Gastrocnemius medialis (tissue), 4 donors: Measurements from ENCODE around the gene INPP5D. TPM values are rescaled to one million over a fixed set of nuclear protein-coding genes. Genes with fewer than 3 reads are reported as not detected.

Experiments
- ATAC-seq, 2 donors: fragments of 150-250 bp; one replicate each; pipeline ENCODE4 v1.9.1; 2016
- DNase-seq, 2 donors: peaks; one replicate each; pipeline ENCODE4 v3.0.0-alpha.2; 2019
- H3K27ac ChIP-seq, 4 donors: fragments of 200-600 bp; sonication (generic); 1 replicate in 1 of 4; 2 replicates in 3 of 4; pipeline ENCODE4 v1.5.1; 2016 to 2018; ENCODE audit warnings: mild to moderate bottlenecking in 2 of 4, moderate library complexity in 1 of 4
- H3K27me3 ChIP-seq, 3 donors: fragments of 200-600 bp; sonication (generic) in 2 of 3; 1 replicate in 1 of 3; 2 replicates in 2 of 3; pipeline versions ENCODE4 v1.5.1 to v1.6.0; 2016 to 2019; ENCODE audit warnings: mild to moderate bottlenecking in 1 of 3, moderate library complexity in 1 of 3
- H3K36me3 ChIP-seq, 2 donors: fragments of 200-600 bp; sonication (generic) in 1 of 2; one replicate each; pipeline ENCODE4 v1.5.1; 2017 to 2018
- H3K4me1 ChIP-seq, 2 donors: fragments of 200-600 bp; sonication (generic) in 1 of 2; one replicate each; pipeline ENCODE4 v1.5.1; 2016 to 2017; ENCODE audit warnings: mild to moderate bottlenecking in 2 of 2
- H3K4me3 ChIP-seq, 4 donors: fragments of 200-600 bp; sonication (generic) in 3 of 4; 1 replicate in 1 of 4; 2 replicates in 3 of 4; pipeline ENCODE4 v1.5.1; 2016 to 2019; ENCODE audit warnings: mild to moderate bottlenecking in 2 of 4
- H3K9me3 ChIP-seq, 3 donors: fragments of 200-600 bp; sonication (generic) in 2 of 3; 1 replicate in 1 of 3; 2 replicates in 2 of 3; pipeline ENCODE4 v1.5.1; 2016 to 2019
- CTCF ChIP-seq, 5 experiments: fragments of 450-650 bp in 3 of 5; fragments of 200-600 bp in 2 of 5; sonication (generic) in 2 of 5; IDR thresholded peaks in 4 of 5; conservative IDR thresholded peaks in 1 of 5; 1 replicate in 4 of 5; 2 replicates in 1 of 5; pipeline ENCODE4 v1.5.1; 2016 to 2019; ENCODE audit warnings: antibody characterized with exemption in 5 of 5, mild to moderate bottlenecking in 3 of 5, moderate library complexity in 3 of 5
- POLR2A ChIP-seq, 2 donors: fragments of 450-650 bp; IDR thresholded peaks; one replicate each; pipeline ENCODE4 v1.6.1; 2017; ENCODE audit warnings: antibody characterized with exemption in 2 of 2, mild to moderate bottlenecking in 2 of 2, moderate library complexity in 2 of 2
- in situ Hi-C, 4 donors: fragments of 200-750 bp; cut with MboI; loops; one replicate each; pipeline versions ENCODE4 v1.15.0 to v1.8.0; 2017; ENCODE audit warnings: low sequenced_read_pairs in 4 of 4
- intact Hi-C: fragments of 100-400 bp; cut with DNase I; formaldehyde crosslinking; loops from one replicate; pipeline ENCODE4 v1.15.1; 2023; ENCODE audit warnings: low total_unique reads
- total RNA-seq, 4 donors: library from RNA; depleted of rRNA; stranded (reverse); fragments of >200 nt; gene quantifications; one replicate each; pipeline versions ENCODE4 v1.1.0 to v1.2.3, GENCODE V29; 2016

The INPP5D gene
- total RNA-seq, 4 donors from 2014 or later, result 1.7 to 18.7 (median 4.9) TPM

- DNase-seq, result no peak
- Histone ChIP-seq H3K27ac (no peak overlapping the region), H3K4me3 (no peak overlapping the region), H3K36me3 (no peaks in the 10 kb centered on the region), H3K27me3 (no peaks in the 10 kb centered on the region), H3K9me3 (peaks cover 0 to 3% (median 0%) of the 10 kb centered on the region in 3 donors), H3K4me1 (peaks cover 0 to 3% of the 10 kb centered on the region in 2 donors)
- ATAC-seq, result no peak
- in situ Hi-C loops (loop anchor here in 2 of 4 donors (25.0 kb wide), 1 partner anchor 462 kb away; no protein-coding TSS in a partner anchor), intact Hi-C loops (no loop called here)
- no peak for TF ChIP-seq CTCF (IDR thresholded peaks at IDR 0.05 in 4 of 5, conservative IDR thresholded peaks at IDR 0.05 in 1 of 5)
- no peak for TF ChIP-seq POLR2A (IDR thresholded peaks at IDR 0.05)
Measured at GRCh38 chr2:233074106-233074505, 14.0 kb downstream of the INPP5D start.

- ATAC-seq, result no peak
- no peaks in the 10 kb centered on the region for H3K36me3 ChIP-seq
- H3K4me1 ChIP-seq, result peaks cover 0 to 7% of the 10 kb centered on the region in 2 donors
- H3K27me3 ChIP-seq, result no peaks in the 10 kb centered on the region
- in situ Hi-C loops (no loop called here), intact Hi-C loops (no loop called here)
- TF ChIP-seq POLR2A (IDR thresholded peaks at IDR 0.05) (no peak), CTCF (IDR thresholded peaks at IDR 0.05 in 4 of 5, conservative IDR thresholded peaks at IDR 0.05 in 1 of 5) (no peak)
- peaks cover 0 to 3% (median 0%) of the 10 kb centered on the region in 3 donors for H3K9me3 ChIP-seq
- H3K4me3 ChIP-seq, result no peak overlapping the region
- no peak overlapping the region for H3K27ac ChIP-seq
- DNase-seq, result no peak
Measured at GRCh38 chr2:233075141-233075965, 15.2 kb downstream of the INPP5D start.

DNA sequence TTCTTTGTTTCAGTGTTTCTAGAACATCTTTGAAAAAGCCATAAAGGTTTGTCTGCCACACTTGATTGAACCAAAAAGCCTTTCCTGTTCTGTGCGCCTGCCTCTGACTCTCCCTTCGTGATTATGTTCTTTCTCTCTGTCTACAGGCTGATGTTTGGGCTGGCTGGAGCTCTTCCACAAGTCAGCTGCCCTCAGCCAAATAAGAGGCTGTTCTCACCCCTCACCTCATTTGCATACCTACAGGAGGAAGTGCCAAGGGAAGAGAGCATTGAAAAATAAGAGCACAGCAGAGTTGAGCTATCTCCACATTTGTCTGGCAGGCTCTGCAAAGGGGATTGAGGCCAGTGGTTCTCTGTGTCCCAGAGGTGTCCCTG, 15.8 kb downstream of the INPP5D start:
- Histone ChIP-seq H3K27me3 (no peaks in the 10 kb centered on the region), H3K4me1 (peaks cover 0 to 7% of the 10 kb centered on the region in 2 donors), H3K27ac (no peak overlapping the region), H3K9me3 (peaks cover 0 to 3% (median 0%) of the 10 kb centered on the region in 3 donors), H3K4me3 (no peak overlapping the region), H3K36me3 (no peaks in the 10 kb centered on the region)
- DNase-seq, result no peak
- in situ Hi-C loops (no loop called here), intact Hi-C loops (no loop called here)
- TF ChIP-seq POLR2A (IDR thresholded peaks at IDR 0.05) (no peak), CTCF (IDR thresholded peaks at IDR 0.05 in 4 of 5, conservative IDR thresholded peaks at IDR 0.05 in 1 of 5) (no peak)
- no peak for ATAC-seq

GRCh38 chr2:233076749-233077148, 16.6 kb downstream of the INPP5D start:
- TF ChIP-seq CTCF (IDR thresholded peaks at IDR 0.05 in 4 of 5, conservative IDR thresholded peaks at IDR 0.05 in 1 of 5) (no peak), POLR2A (IDR thresholded peaks at IDR 0.05) (no peak)
- Histone ChIP-seq H3K4me1 (peaks cover 0 to 7% of the 10 kb centered on the region in 2 donors), H3K4me3 (no peak overlapping the region), H3K9me3 (peaks cover 0 to 2% (median 0%) of the 10 kb centered on the region in 3 donors), H3K36me3 (no peaks in the 10 kb centered on the region), H3K27ac (no peak overlapping the region), H3K27me3 (no peaks in the 10 kb centered on the region)
- ATAC-seq (no peak), DNase-seq (no peak)
- intact Hi-C loops, result no loop called here
- in situ Hi-C loops, result no loop called here
